ENCODE results near the gene KLF17. TPM values are rescaled to one million over a fixed set of nuclear protein-coding genes. Genes with fewer than 3 reads are reported as not detected.

The KLF17 gene
- total and polyA plus RNA-seq, 2 experiments from 2014 or later: 0.09 to 0.11 TPM

DNA sequence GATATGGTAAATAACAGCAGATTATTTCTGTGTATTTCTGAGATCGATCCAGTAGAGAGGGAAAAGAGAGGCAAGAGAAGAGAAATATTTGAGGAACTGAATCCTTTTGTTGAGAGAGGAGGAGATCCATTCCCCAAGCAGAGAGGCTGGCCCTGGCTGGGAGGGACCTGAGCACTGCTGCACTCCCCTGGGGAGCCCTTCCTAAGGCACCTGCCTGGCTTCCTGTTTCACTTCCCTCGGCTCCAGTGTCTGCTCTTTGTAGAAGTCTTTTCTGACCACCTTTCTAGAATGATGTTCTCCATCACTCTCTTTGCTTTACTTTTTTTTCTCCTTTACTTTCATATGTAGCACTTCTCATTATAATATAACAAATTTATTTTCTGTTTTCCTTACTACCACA is 45.1 kb upstream of the KLF17 start:
- Histone ChIP-seq H3K4me2 (ENCODE audit: unreplicated experiment) (no peak overlapping the region), H3K27me3 (replicated peaks; ENCODE audit: insufficient read depth) (no peaks in the 10 kb centered on the region), H3F3A (ENCODE audit: insufficient read depth) (peaks cover 26% of the 10 kb centered on the region; the same call in 1 of the 2 replicates), H3K79me2 (ENCODE audit: insufficient read depth) (no peaks in the 10 kb centered on the region), H4K20me1 (ENCODE audit: insufficient read depth) (no peaks in the 10 kb centered on the region), H3K27ac (no peak overlapping the region), H3K4me3 (no peak overlapping the region), H3K4me1 (ENCODE audit: insufficient read depth) (peaks cover 14% of the 10 kb centered on the region), H3K9me2 (ENCODE audit: insufficient read depth) (no peaks in the 10 kb centered on the region), H2AFZ (no peak overlapping the region), H3K36me3 (ENCODE audit: low read depth) (no peaks in the 10 kb centered on the region), H3K9ac (no peak overlapping the region), H3K9me3 (ENCODE audit: low read depth) (no peaks in the 10 kb centered on the region)
- DNase-seq: no peak
- in situ Hi-C loops (cut with MboI): no loop called here
- WGBS, 2 experiments (ENCODE audit: low coverage in 1 of 2, low lambda C conversion rate in 2 of 2, missing lambda C conversion rate in 2 of 2): 54 to 58% methylated on average over 2 of the region's 2 CpGs
- TF ChIP-seq EZH2 (IDR thresholded peaks at IDR 0.05; ENCODE audit: insufficient read depth, poor library complexity, severe bottlenecking) (no peak), EZH2phosphoT487 (IDR thresholded peaks at IDR 0.05; ENCODE audit: insufficient read depth, low read depth) (no peak)

DNA sequence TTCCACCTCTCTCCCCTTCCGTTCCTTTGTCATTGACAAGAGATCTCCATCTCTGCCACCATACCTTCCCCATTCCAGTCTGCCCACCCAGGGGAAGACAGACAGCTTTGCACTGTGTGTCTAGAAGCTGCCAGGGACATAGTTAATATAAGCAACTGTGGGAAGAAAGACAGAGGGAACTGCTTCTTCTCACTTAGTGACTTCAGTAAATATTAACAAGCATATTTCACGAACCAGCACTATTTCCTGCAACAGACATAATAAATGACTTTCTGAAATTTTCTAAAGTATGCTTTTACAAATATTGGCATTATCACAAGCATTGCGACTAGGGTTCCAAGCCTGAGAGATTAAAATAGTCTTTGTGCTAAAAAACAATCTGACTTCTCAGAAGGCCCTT is 44.2 kb upstream of the KLF17 start:
- peaks cover 26% of the 10 kb centered on the region; the same call in 1 of the 2 replicates for H3F3A ChIP-seq (ENCODE audit: insufficient read depth)
- H3K79me2 ChIP-seq (ENCODE audit: insufficient read depth): no peaks in the 10 kb centered on the region
- TF ChIP-seq EZH2phosphoT487 (IDR thresholded peaks at IDR 0.05; ENCODE audit: insufficient read depth, low read depth): no peak
- H3K9me3 ChIP-seq (ENCODE audit: low read depth): no peaks in the 10 kb centered on the region
- no peak overlapping the region for H3K4me3 ChIP-seq
- H3K9ac ChIP-seq: no peak overlapping the region
- no peaks in the 10 kb centered on the region for H3K9me2 ChIP-seq (ENCODE audit: insufficient read depth)
- H3K27ac ChIP-seq: no peak overlapping the region
- DNase-seq: no peak
- H3K4me2 ChIP-seq (ENCODE audit: unreplicated experiment): no peak overlapping the region
- H3K27me3 ChIP-seq (replicated peaks; ENCODE audit: insufficient read depth): no peaks in the 10 kb centered on the region
- no peak overlapping the region for H2AFZ ChIP-seq
- peaks cover 14% of the 10 kb centered on the region for H3K4me1 ChIP-seq (ENCODE audit: insufficient read depth)
- in situ Hi-C loops (cut with MboI): no loop called here
- no peaks in the 10 kb centered on the region for H4K20me1 ChIP-seq (ENCODE audit: insufficient read depth)
- WGBS, 2 experiments (ENCODE audit: low coverage in 1 of 2, low lambda C conversion rate in 2 of 2, missing lambda C conversion rate in 2 of 2): 61 to 70% methylated on average over 3 of the region's 3 CpGs
- no peaks in the 10 kb centered on the region for H3K36me3 ChIP-seq (ENCODE audit: low read depth)

- DNase-seq: peak; percentile 25
- Histone ChIP-seq H3K79me2 (ENCODE audit: insufficient read depth) (no peaks in the 10 kb centered on the region), H3K4me2 (ENCODE audit: unreplicated experiment) (no peak overlapping the region), H3K9ac (no peak overlapping the region), H3K27me3 (replicated peaks; ENCODE audit: insufficient read depth) (no peaks in the 10 kb centered on the region), H3K4me1 (ENCODE audit: insufficient read depth) (peaks cover 14% of the 10 kb centered on the region), H3F3A (ENCODE audit: insufficient read depth) (peaks cover 26% of the 10 kb centered on the region; the same call in 1 of the 2 replicates), H4K20me1 (ENCODE audit: insufficient read depth) (no peaks in the 10 kb centered on the region), H3K9me3 (ENCODE audit: low read depth) (no peaks in the 10 kb centered on the region), H3K4me3 (no peak overlapping the region), H3K9me2 (ENCODE audit: insufficient read depth) (no peaks in the 10 kb centered on the region), H2AFZ (peak overlapping the region; percentile 20; the same call in 1 of the 2 replicates), H3K36me3 (ENCODE audit: low read depth) (no peaks in the 10 kb centered on the region), H3K27ac (no peak overlapping the region)
- WGBS, 2 experiments (ENCODE audit: low coverage in 1 of 2, low lambda C conversion rate in 2 of 2, missing lambda C conversion rate in 2 of 2): 27 to 39% methylated on average over 1 of the region's 1 CpG
- in situ Hi-C loops (cut with MboI): no loop called here
- TF ChIP-seq EZH2phosphoT487 (IDR thresholded peaks at IDR 0.05; ENCODE audit: insufficient read depth, low read depth): no peak
- no peak for TF ChIP-seq EZH2 (IDR thresholded peaks at IDR 0.05; ENCODE audit: insufficient read depth, poor library complexity, severe bottlenecking)
Observed at GRCh38 chr1:44076066-44076465, 42.6 kb upstream of the KLF17 start.

GRCh38 chr1:44077421-44077820 is 41.2 kb upstream of the KLF17 start:
- Histone ChIP-seq H3K36me3 (ENCODE audit: low read depth) (no peaks in the 10 kb centered on the region), H3K9ac (no peak overlapping the region), H3K4me2 (ENCODE audit: unreplicated experiment) (no peak overlapping the region), H3K27me3 (replicated peaks; ENCODE audit: insufficient read depth) (no peaks in the 10 kb centered on the region), H3K27ac (no peak overlapping the region), H3K9me2 (ENCODE audit: insufficient read depth) (no peaks in the 10 kb centered on the region), H3F3A (ENCODE audit: insufficient read depth) (peaks cover 20% of the 10 kb centered on the region; the same call in 1 of the 2 replicates), H2AFZ (no peak overlapping the region), H3K79me2 (ENCODE audit: insufficient read depth) (no peaks in the 10 kb centered on the region), H3K9me3 (ENCODE audit: low read depth) (no peaks in the 10 kb centered on the region), H4K20me1 (ENCODE audit: insufficient read depth) (no peaks in the 10 kb centered on the region), H3K4me1 (ENCODE audit: insufficient read depth) (peaks cover 5% of the 10 kb centered on the region; the same call in 1 of the 2 replicates), H3K4me3 (no peak overlapping the region)
- TF ChIP-seq EZH2 (IDR thresholded peaks at IDR 0.05; ENCODE audit: insufficient read depth, poor library complexity, severe bottlenecking) (no peak), EZH2phosphoT487 (IDR thresholded peaks at IDR 0.05; ENCODE audit: insufficient read depth, low read depth) (no peak)
- in situ Hi-C loops (cut with MboI): no loop called here
- DNase-seq: peak; percentile 38
- WGBS, 2 experiments (ENCODE audit: low coverage in 1 of 2, low lambda C conversion rate in 2 of 2, missing lambda C conversion rate in 2 of 2): 75 to 79% methylated on average over 5 of the region's 5 CpGs

- Histone ChIP-seq H3K36me3 (ENCODE audit: low read depth) (no peaks in the 10 kb centered on the region), H3K4me2 (ENCODE audit: unreplicated experiment) (no peak overlapping the region), H3K4me3 (no peak overlapping the region), H4K20me1 (ENCODE audit: insufficient read depth) (no peaks in the 10 kb centered on the region), H3K9me2 (ENCODE audit: insufficient read depth) (no peaks in the 10 kb centered on the region), H3K4me1 (ENCODE audit: insufficient read depth) (peaks cover 3% of the 10 kb centered on the region; the same call in 1 of the 2 replicates), H3K27ac (no peak overlapping the region), H3K9me3 (ENCODE audit: low read depth) (no peaks in the 10 kb centered on the region), H3K27me3 (replicated peaks; ENCODE audit: insufficient read depth) (no peaks in the 10 kb centered on the region), H3K79me2 (ENCODE audit: insufficient read depth) (no peaks in the 10 kb centered on the region), H3K9ac (no peak overlapping the region), H3F3A (ENCODE audit: insufficient read depth) (peaks cover 20% of the 10 kb centered on the region; the same call in 1 of the 2 replicates), H2AFZ (no peak overlapping the region)
- TF ChIP-seq EZH2 (IDR thresholded peaks at IDR 0.05; ENCODE audit: insufficient read depth, poor library complexity, severe bottlenecking) (no peak), EZH2phosphoT487 (IDR thresholded peaks at IDR 0.05; ENCODE audit: insufficient read depth, low read depth) (no peak)
- WGBS, 2 experiments (ENCODE audit: low coverage in 1 of 2, low lambda C conversion rate in 2 of 2, missing lambda C conversion rate in 2 of 2): 56 to 58% methylated on average over 2 of the region's 2 CpGs
- no peak for DNase-seq
- in situ Hi-C loops (cut with MboI): no loop called here
Observed at GRCh38 chr1:44078104-44078503, 40.5 kb upstream of the KLF17 start.
